ENCODE measurements around the gene FNDC3A.

GRCh38 chr13:48955536-48955935 is 20.2 kb upstream of the FNDC3A start:
- TF ChIP-seq, protein P1, sequence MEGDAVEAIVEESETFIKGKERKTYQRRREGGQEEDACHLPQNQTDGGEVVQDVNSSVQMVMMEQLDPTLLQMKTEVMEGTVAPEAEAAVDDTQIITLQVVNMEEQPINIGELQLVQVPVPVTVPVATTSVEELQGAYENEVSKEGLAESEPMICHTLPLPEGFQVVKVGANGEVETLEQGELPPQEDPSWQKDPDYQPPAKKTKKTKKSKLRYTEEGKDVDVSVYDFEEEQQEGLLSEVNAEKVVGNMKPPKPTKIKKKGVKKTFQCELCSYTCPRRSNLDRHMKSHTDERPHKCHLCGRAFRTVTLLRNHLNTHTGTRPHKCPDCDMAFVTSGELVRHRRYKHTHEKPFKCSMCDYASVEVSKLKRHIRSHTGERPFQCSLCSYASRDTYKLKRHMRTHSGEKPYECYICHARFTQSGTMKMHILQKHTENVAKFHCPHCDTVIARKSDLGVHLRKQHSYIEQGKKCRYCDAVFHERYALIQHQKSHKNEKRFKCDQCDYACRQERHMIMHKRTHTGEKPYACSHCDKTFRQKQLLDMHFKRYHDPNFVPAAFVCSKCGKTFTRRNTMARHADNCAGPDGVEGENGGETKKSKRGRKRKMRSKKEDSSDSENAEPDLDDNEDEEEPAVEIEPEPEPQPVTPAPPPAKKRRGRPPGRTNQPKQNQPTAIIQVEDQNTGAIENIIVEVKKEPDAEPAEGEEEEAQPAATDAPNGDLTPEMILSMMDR (IDR thresholded peaks at IDR 0.05; ENCODE audit: low read length), result no peak
- no peak for TF ChIP-seq EZH2phosphoT487 (IDR thresholded peaks at IDR 0.05; ENCODE audit: low read length)

All from MM.1S (cell line).